Activated CD4-positive, alpha-beta T cell treated with anti-CD3 and anti-CD28 coated beads, Interleukin-2, amount 10 ng/mL, durations not matched to agents 24 days and 14 days (primary cell): ENCODE data around the gene YARS2. TPM values are rescaled to one million over a fixed set of nuclear protein-coding genes. Genes with fewer than 3 reads are reported as not detected.

ENCODE experiments used
- total RNA-seq: library from RNA; stranded (reverse); gene quantifications from 2 replicates; pipeline ENCODE4 v1.2.3, GENCODE V29; 2022

YARS2 gene
- total RNA-seq, 1 donor from 2014 or later, result 33.0 TPM

Other genes with a start within 250 kb of the YARS2 start
- 83.3 and 90.7 TPM in 2 replicates for gene DNM1L, start 76.6 kb downstream of the YARS2 start, total RNA-seq
- gene PKP2, start 140.9 kb upstream of the YARS2 start, total RNA-seq, result not detected in 2 replicates